Naive thymus-derived CD4-positive, alpha-beta T cell (primary cell): ENCODE measurements around the gene MAP6. TPM values are rescaled to one million over a fixed set of nuclear protein-coding genes. Genes with fewer than 3 reads are reported as not detected.

Source experiments
- ATAC-seq: fragments of 150-1000 bp; cut with Tn5 transposase; 2 replicates; pipeline ENCODE4 v1.10.0; 2021; ENCODE audit warnings: mild to moderate bottlenecking, moderate library complexity
- CTCF ChIA-PET: fragments of 350-600 bp; sonication (Branson Sonifier 250); formaldehyde crosslinking; loops from one replicate; lab custom pipeline; 2021; ENCODE audit warnings: antibody characterized with exemption; lab: Charles Lee
- POLR2A ChIA-PET: fragments of 350-600 bp; sonication (Branson Sonifier 250); formaldehyde crosslinking; loops from one replicate; lab custom pipeline; 2021; ENCODE audit warnings: antibody characterized with exemption, inconsistent platforms; lab: Charles Lee
- DNase-seq, 9 donors: peaks; one replicate each; pipeline versions ENCODE4 v3.0.0 to v3.0.0-alpha.2; 2020 to 2022; ENCODE audit warnings: mixed read lengths in 1 of 9
- H3K27ac ChIP-seq: one replicate; pipeline ENCODE4 v1.7.0; 2013; ENCODE audit warnings: mild to moderate bottlenecking, low read depth, low read length, moderate library complexity
- H3K27me3 ChIP-seq, 2 donors: one replicate each; pipeline ENCODE4 v1.7.0; 2013; ENCODE audit warnings: low read length in 2 of 2, mild to moderate bottlenecking in 2 of 2, moderate library complexity in 2 of 2; ENCODE audit not compliant: control insufficient read depth in 2 of 2, insufficient read depth in 2 of 2
- H3K36me3 ChIP-seq, 3 experiments: 1 replicate in 2 of 3; 2 replicates in 1 of 3; pipeline ENCODE4 v1.7.0; 2013; ENCODE audit warnings: low read length in 3 of 3, mild to moderate bottlenecking in 3 of 3, moderate library complexity in 1 of 3; ENCODE audit not compliant: insufficient read depth in 3 of 3, control insufficient read depth in 2 of 3
- H3K4me1 ChIP-seq, 2 donors: one replicate each; pipeline ENCODE4 v1.7.0; 2013; ENCODE audit warnings: low read length in 2 of 2, mild to moderate bottlenecking in 2 of 2, moderate library complexity in 1 of 2; ENCODE audit not compliant: control insufficient read depth in 2 of 2, insufficient read depth in 2 of 2
- H3K4me3 ChIP-seq: 2 replicates; pipeline ENCODE4 v1.7.0; 2013; ENCODE audit warnings: mild to moderate bottlenecking, low read length
- H3K9me3 ChIP-seq, 3 experiments: 1 replicate in 2 of 3; 2 replicates in 1 of 3; pipeline ENCODE4 v1.7.0; 2013; ENCODE audit warnings: low read length in 3 of 3; ENCODE audit not compliant: control insufficient read depth in 2 of 3
- H3K27ac Mint-ChIP-seq, 9 donors: one replicate each; pipeline ENCODE4 v1.8.0; 2020 to 2022; ENCODE audit warnings: mixed read lengths in 9 of 9, mild to moderate bottlenecking in 8 of 9, moderate library complexity in 5 of 9, inconsistent platforms in 2 of 9
- H3K27me3 Mint-ChIP-seq, 5 donors: one replicate each; pipeline ENCODE4 v1.8.0; 2021 to 2022; ENCODE audit warnings: mixed read lengths in 5 of 5, mild to moderate bottlenecking in 1 of 5
- H3K36me3 Mint-ChIP-seq, 5 donors: one replicate each; pipeline ENCODE4 v1.8.0; 2020 to 2022; ENCODE audit warnings: mixed read lengths in 5 of 5, mild to moderate bottlenecking in 3 of 5, inconsistent platforms in 1 of 5
- H3K4me1 Mint-ChIP-seq, 7 donors: one replicate each; pipeline ENCODE4 v1.8.0; 2020 to 2022; ENCODE audit warnings: mixed read lengths in 7 of 7, mild to moderate bottlenecking in 3 of 7, inconsistent platforms in 1 of 7
- H3K4me3 Mint-ChIP-seq, 10 donors: one replicate each; pipeline ENCODE4 v1.8.0; 2020 to 2022; ENCODE audit warnings: mild to moderate bottlenecking in 10 of 10, mixed read lengths in 10 of 10, moderate library complexity in 6 of 10, inconsistent platforms in 2 of 10
- H3K9me3 Mint-ChIP-seq, 11 donors: one replicate each; pipeline ENCODE4 v1.8.0; 2020 to 2022; ENCODE audit warnings: mixed read lengths in 11 of 11, mild to moderate bottlenecking in 4 of 11, inconsistent platforms in 1 of 11, moderate library complexity in 1 of 11
- intact Hi-C, 2 donors: fragments of 100-400 bp; cut with micrococcal nuclease; formaldehyde crosslinking; loops; one replicate each; pipeline ENCODE4 v1.15.1; 2023
- polyA plus RNA-seq, 2 donors: library from polyadenylated mRNA; unstranded; fragments of 300-500 nt; fragmentation: Illumina TruSeq; gene quantifications; one replicate each; pipeline ENCODE4 v1.2.3, GENCODE V29; 2021
- total RNA-seq, 6 experiments: library from RNA in 5 of 6; stranded (reverse) in 5 of 6; gene quantifications; 1 replicate in 5 of 6; 2 replicates in 1 of 6; pipeline ENCODE4 v1.2.3 and lab custom pipeline; 2021 to 2026

Gene MAP6
- total and polyA plus RNA-seq, 7 experiments from 2014 or later, result 2.7 TPM; not detected in 6

GRCh38 chr11:75562836-75563484 lies 105.9 kb downstream of the MAP6 start:
- peak overlapping the region; percentile 86 for H3K27ac ChIP-seq
- DNase-seq, result no peak
- no peaks in the 10 kb centered on the region for H3K9me3 ChIP-seq
- ATAC-seq, result no peak
- ChIA-PET POLR2A (interaction anchor here (1.0 to 1.4 kb wide), 2 partner anchors 13 to 94 kb away, joined by 3 to 4 read pairs; no protein-coding TSS in a partner anchor), CTCF (interaction anchor here (1.0 kb wide), 1 partner anchor 11 kb away, joined by 3 read pairs; no protein-coding TSS in a partner anchor)
- no peaks in the 10 kb centered on the region for H3K27me3 Mint-ChIP-seq
- H3K4me1 Mint-ChIP-seq, result peaks cover 18 to 46% (median 32%) of the 10 kb centered on the region in 7 donors
- no peaks in the 10 kb centered on the region for H3K9me3 Mint-ChIP-seq
- peak overlapping the region; percentile 94 to 99 (median 99) for H3K4me3 Mint-ChIP-seq
- peaks cover 15 to 22% of the 10 kb centered on the region in 2 donors for H3K4me1 ChIP-seq
- peaks cover 0 to 19% (median 0%) of the 10 kb centered on the region in 3 experiments for H3K36me3 ChIP-seq
- peaks cover 0 to 4% (median 0%) of the 10 kb centered on the region in 5 donors for H3K36me3 Mint-ChIP-seq
- intact Hi-C loops, result loop anchor here in 1 of 2 donors (1.0 to 10.0 kb wide), 5 partner anchors 20 to 1168 kb away; partner anchors contain the start of genes PGM2L1 and UVRAG
- H3K27me3 ChIP-seq, result no peaks in the 10 kb centered on the region
- peak overlapping the region; percentile 91 for H3K4me3 ChIP-seq
- H3K27ac Mint-ChIP-seq, result peak overlapping the region; percentile 87 to 97 (median 95)

GRCh38 chr11:75562048-75562835 lies 106.6 kb downstream of the MAP6 start, which contains the start of gene SERPINH1:
Gene SERPINH1 (plus strand): TSS chr11:75562253. CDS start chr11:75566350, 4,097 bp downstream.
- Mint-ChIP-seq H3K36me3 (no peaks in the 10 kb centered on the region), H3K27me3 (peaks cover 0 to under 1% (median 0%) of the 10 kb centered on the region in 5 donors), H3K9me3 (no peaks in the 10 kb centered on the region), H3K4me1 (peaks cover 18 to 46% (median 32%) of the 10 kb centered on the region in 7 donors), H3K4me3 (peak within 1 kb of the TSS; percentile 94 to 99 (median 99)), H3K27ac (peak within 1 kb of the TSS; percentile 87 to 97 (median 95))
- POLR2A ChIA-PET, result interaction anchor here (0.8 to 1.4 kb wide), 3 partner anchors 13 to 93 kb away, joined by 3 to 4 read pairs (median 3); no protein-coding TSS in a partner anchor
- peak; percentile 80 for ATAC-seq
- DNase-seq, result peak; percentile 29 to 73 (median 45)
- no peaks in the 10 kb centered on the region for H3K9me3 ChIP-seq
- peaks cover 0 to 13% (median 0%) of the 10 kb centered on the region in 3 experiments for H3K36me3 ChIP-seq
- no peaks in the 10 kb centered on the region for H3K27me3 ChIP-seq
- peak within 1 kb of the TSS; percentile 91 for H3K4me3 ChIP-seq
- peaks cover 15 to 22% of the 10 kb centered on the region in 2 donors for H3K4me1 ChIP-seq
- peak within 1 kb of the TSS; percentile 86 for H3K27ac ChIP-seq
- CTCF ChIA-PET, result interaction anchor here (0.6 to 1.0 kb wide), 3 partner anchors 11 to 158 kb away, joined by 3 to 4 read pairs (median 3); no protein-coding TSS in a partner anchor
- intact Hi-C loops, result loop anchor here in 1 of 2 donors (1.0 to 10.0 kb wide), 5 partner anchors 21 to 1167 kb away; partner anchors contain the start of genes PGM2L1 and UVRAG

- Histone ChIP-seq H3K4me1 (peaks cover 15 to 22% of the 10 kb centered on the region in 2 donors), H3K27me3 (no peaks in the 10 kb centered on the region), H3K27ac (peak overlapping the region; percentile 86), H3K4me3 (peak overlapping the region; percentile 91), H3K36me3 (peaks cover 0 to 7% (median 0%) of the 10 kb centered on the region in 3 experiments), H3K9me3 (no peaks in the 10 kb centered on the region)
- intact Hi-C loops, result loop anchor here in 1 of 2 donors (1.0 to 10.0 kb wide), 5 partner anchors 22 to 1167 kb away; partner anchors contain the start of genes PGM2L1 and UVRAG
- ChIA-PET POLR2A (interaction anchor here (0.7 to 1.4 kb wide), 4 partner anchors 14 to 287 kb away, joined by 3 to 5 read pairs (median 4); no protein-coding TSS in a partner anchor), CTCF (interaction anchor here (0.6 kb wide), 2 partner anchors 13 to 158 kb away, joined by 3 to 4 read pairs; no protein-coding TSS in a partner anchor)
- Mint-ChIP-seq H3K4me1 (peaks cover 18 to 46% (median 32%) of the 10 kb centered on the region in 7 donors), H3K36me3 (no peaks in the 10 kb centered on the region), H3K4me3 (peak overlapping the region; percentile 94 to 99 (median 99)), H3K27me3 (peaks cover 0 to 5% (median 0%) of the 10 kb centered on the region in 5 donors), H3K9me3 (no peaks in the 10 kb centered on the region), H3K27ac (peak overlapping the region; percentile 73 to 97 (median 92))
- peak; percentile 6 for ATAC-seq
- DNase-seq, result no peak
These were observed 107.3 kb downstream of the MAP6 start for GRCh38 chr11:75561426-75562047.

- H3K27me3 Mint-ChIP-seq, result peaks cover 0 to 7% (median 0%) of the 10 kb centered on the region in 5 donors
- ATAC-seq (no peak), DNase-seq (no peak)
- Histone ChIP-seq H3K27ac (no peak overlapping the region), H3K36me3 (peaks cover 0 to 7% (median 0%) of the 10 kb centered on the region in 3 experiments), H3K27me3 (no peaks in the 10 kb centered on the region), H3K4me1 (peaks cover 15 to 22% of the 10 kb centered on the region in 2 donors), H3K9me3 (no peaks in the 10 kb centered on the region), H3K4me3 (no peak overlapping the region)
- peaks cover 18 to 42% (median 32%) of the 10 kb centered on the region in 7 donors for H3K4me1 Mint-ChIP-seq
- H3K27ac Mint-ChIP-seq, result peak overlapping the region in 5 of 9 donors; percentile 32 to 97 (median 67)
- intact Hi-C loops, result loop anchor here in 1 of 2 donors (10.0 kb wide), 2 partner anchors 254 to 1166 kb away; partner anchors contain the start of genes PGM2L1 and UVRAG
- ChIA-PET CTCF (interaction anchor here (0.7 to 1.0 kb wide), 2 partner anchors 15 to 27 kb away, joined by 4 read pairs; no protein-coding TSS in a partner anchor), POLR2A (interaction anchor here (1.4 kb wide), 1 partner anchor 16 kb away, joined by 3 read pairs; no protein-coding TSS in a partner anchor)
- H3K4me3 Mint-ChIP-seq, result peak overlapping the region; percentile 65 to 99 (median 99)
- no peaks in the 10 kb centered on the region for H3K36me3 Mint-ChIP-seq
- H3K9me3 Mint-ChIP-seq, result no peaks in the 10 kb centered on the region
These were observed 108.2 kb downstream of the MAP6 start for GRCh38 chr11:75560644-75561043.

GRCh38 chr11:75558939-75559843 lies 109.6 kb downstream of the MAP6 start:
- Mint-ChIP-seq H3K36me3 (no peaks in the 10 kb centered on the region), H3K27ac (no peak overlapping the region), H3K4me3 (peak overlapping the region in 4 of 10 donors; percentile 19 to 68 (median 34)), H3K9me3 (no peaks in the 10 kb centered on the region), H3K27me3 (peaks cover 0 to 9% (median 0%) of the 10 kb centered on the region in 5 donors), H3K4me1 (peaks cover 16 to 32% (median 28%) of the 10 kb centered on the region in 7 donors)
- intact Hi-C loops, result no loop called here
- H3K27ac ChIP-seq, result no peak overlapping the region
- ChIA-PET POLR2A (interaction anchor here (0.6 kb wide), 1 partner anchor 160 kb away, joined by 4 read pairs; no protein-coding TSS in a partner anchor), CTCF (interaction anchor here (1.0 kb wide), 1 partner anchor 17 kb away, joined by 4 read pairs; no protein-coding TSS in a partner anchor)
- H3K4me3 ChIP-seq, result no peak overlapping the region
- DNase-seq (no peak), ATAC-seq (no peak)
- peaks cover 0 to 7% (median 0%) of the 10 kb centered on the region in 3 experiments for H3K36me3 ChIP-seq
- H3K4me1 ChIP-seq, result peaks cover 15 to 22% of the 10 kb centered on the region in 2 donors
- H3K27me3 ChIP-seq, result no peaks in the 10 kb centered on the region
- H3K9me3 ChIP-seq, result no peaks in the 10 kb centered on the region
